Central memory CD4-positive, alpha-beta T cell (primary cell): ENCODE results near the gene PTPRM.
"Not testable (repeated sequence)": the region's sequence is repeated elsewhere in the genome, so short reads cannot be mapped to it uniquely, and the experiment has no call there.

Experiments
- DNase-seq: peaks from one replicate; pipeline ENCODE4 v3.0.0; 2022

Gene PTPRM

DNA sequence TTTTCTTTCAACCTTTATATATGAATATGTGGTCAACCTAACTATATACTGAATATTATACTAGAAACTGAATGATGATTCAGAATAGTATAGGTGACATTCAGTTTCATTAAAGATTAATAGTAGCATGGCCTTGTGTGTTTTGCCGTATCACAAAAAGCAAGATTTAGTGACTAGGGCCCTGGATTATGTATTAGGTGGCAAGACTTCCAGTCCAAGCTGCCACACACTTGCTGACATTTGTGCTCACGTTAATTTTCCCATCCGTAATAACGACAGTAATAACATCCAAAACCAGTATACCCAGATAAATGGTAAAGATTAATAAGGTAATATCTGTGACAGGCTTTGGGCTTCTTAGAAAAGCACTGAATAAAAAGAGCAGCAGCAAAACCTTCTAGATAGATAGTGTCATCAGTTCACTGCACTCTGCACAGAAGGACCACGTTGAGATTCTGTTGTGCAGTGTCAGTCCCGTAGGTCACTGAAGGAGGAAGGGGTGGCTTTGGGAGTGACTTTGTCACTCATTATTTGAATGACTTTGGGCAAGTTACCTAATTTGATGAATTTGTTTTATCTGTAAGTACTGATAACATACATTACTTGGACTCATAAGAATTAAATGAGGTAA lies 451.7 kb downstream of the PTPRM start:
- no peak for DNase-seq

DNA sequence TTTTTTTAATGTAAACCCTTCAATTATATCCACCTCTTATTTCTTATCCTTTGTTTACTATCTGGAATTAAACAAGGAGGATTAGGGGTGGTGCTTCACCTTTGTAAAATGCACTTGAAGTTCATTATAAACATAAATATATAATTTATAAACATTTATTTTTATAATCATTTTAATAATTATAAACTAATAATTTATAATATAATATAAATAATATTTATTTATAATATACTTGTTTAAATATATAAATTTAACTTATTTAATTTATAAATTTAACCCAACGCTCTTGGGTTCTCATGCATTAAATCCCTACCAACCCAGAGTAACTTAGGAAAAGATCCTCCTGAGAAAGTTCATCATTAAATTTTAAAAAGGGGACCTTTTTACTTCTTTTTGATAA lies 452.5 kb downstream of the PTPRM start:
- no peak for DNase-seq

DNA sequence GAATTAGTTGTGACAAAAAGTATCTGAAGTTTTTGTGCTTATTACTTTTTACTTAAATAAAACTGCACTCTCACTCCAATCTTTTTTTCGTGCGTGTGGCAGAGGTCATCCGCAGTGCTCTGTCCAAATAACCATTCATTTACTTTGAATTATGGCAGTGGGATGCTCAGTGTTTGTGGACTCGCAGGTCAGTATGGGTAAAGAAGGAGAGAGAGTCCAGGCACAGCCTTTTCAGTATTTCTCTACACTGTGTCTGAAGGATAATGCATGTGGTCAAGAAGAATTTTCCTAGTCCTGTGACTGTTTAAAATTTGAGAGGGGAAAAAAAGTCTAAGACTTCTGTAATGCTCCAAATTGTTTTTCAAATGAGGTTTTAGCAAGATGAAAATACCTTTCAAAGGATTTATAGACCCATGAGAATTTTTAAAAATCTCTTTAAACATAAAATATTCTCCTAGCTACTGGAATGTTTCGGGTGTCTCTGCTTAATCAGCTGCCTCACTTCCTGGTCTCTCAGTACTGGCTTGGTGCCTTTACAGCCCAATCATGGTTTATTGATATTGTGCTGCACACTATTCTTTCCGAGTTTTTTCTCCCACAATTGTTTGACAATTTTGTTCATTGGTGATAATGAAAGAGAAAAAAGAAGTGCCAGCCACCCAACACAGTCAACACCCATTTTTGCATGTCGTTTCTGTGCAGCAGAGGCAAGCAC lies 453.2 kb downstream of the PTPRM start:
- no peak for DNase-seq

DNA sequence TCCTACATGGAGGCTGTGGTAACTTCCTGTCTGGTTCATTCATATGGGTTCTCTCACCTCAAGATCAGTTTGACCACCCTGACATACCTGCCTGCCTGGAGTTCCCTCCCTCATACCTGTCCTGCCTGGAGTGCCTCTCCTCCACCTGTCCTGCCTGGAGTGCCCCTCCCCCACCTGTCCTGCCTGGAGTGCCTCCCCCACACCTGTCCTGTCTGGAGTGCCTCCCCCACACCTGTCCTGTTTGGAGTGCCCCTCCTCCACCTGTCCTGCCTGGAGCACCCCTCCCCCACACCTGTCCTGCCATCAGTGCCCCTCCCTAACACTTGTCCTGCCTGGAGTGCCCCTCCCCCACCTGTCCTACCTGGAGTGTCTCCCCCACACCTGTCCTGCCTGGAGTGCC lies 461.9 kb downstream of the PTPRM start:
- no peak for DNase-seq

DNA sequence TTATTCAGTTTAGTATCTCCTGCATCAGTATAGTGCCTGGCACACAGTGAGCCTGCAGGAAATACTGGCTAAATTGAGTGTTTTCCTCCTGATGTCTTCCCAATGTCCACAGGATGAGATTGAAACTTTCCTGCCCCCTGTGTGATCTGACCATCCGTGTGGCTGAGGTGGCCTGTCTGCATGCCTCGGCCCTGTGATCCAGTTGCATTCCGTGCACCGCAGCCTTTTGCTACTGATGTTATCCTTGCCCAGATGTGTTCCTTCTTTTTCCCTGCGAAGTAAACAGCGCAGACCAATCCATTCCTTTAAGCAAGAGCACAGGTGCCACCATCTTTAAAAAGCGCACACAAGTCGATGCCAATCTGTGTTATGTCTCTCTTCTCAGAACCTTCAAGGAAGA lies 462.6 kb downstream of the PTPRM start:
- DNase-seq = no peak

DNA sequence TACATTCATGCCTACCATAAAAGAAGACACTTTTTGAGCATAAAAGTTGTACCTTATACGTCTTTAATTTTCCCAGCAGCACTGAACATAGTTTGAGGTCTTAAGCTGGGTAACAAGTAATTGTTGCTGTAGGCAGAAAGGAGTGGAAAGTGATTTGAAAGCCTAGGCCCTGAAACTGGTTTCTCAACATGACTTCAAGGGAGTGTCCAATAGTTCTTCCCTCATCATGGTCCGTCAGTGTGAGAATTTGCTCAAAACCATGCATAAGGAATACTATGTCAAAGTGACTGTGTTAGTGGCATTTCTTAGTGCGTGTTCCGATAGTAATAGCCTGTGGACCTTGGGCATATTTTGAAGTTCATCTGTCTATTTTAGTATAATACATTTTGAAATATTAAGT lies 463.1 kb downstream of the PTPRM start:
- no peak for DNase-seq

DNA sequence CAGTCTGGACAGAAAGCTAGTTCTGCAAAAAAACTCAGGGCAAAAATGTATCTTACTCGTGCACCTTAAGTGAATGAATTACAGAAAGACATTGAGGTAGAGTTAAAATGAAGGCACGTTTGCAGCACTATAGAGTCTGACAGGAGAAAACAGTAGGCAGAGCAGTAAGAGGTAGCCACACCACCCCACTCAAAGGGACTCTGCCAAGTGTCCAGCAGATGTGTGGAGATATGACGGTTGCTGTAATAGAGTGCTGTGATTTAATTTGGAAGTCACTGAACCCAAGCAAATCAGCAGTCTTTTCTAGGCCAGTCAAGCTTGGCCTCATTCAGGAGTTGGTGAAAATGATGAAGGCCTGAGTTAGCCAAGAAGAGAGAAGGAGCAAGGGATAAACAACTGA lies 464.4 kb downstream of the PTPRM start:
- no peak for DNase-seq

DNA sequence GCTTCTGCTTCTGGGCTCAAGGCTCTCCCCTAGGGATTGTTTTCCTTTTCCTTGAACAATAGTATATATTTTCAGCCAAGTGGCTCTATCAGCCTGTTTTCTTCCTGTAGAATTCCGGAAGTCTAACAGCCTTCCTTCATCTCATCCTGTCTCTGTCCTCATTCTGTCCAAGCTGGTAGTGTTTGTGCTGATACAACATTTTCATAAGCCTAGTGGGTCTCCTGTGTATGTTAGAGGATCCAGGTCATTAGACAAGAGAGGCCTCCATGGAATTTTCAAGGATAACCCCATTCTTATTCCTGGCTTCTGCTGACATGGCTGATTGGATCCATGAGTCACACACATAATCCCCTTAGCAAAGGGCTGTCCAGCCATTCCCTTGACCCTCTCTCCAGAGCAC lies 467.6 kb downstream of the PTPRM start:
- DNase-seq = no peak

DNA sequence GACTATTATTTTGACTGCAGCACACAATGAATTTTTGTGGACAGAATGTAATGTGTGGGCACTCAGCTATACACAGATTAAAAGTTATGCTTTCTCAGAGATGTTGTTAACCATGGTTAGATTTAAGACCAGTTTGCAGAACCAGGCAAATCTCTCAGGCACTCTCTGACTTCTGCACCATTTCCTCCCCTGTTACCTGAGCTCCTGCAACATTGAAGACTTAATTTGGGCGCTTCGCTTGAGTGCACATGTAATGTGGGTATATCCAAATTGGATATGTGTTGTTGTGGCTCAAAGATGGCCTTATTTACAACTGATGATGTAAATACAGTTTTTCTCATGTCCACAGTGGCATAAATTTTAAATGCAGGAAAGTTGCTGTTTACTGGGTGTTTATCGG lies 469.4 kb downstream of the PTPRM start:
- no peak for DNase-seq

DNA sequence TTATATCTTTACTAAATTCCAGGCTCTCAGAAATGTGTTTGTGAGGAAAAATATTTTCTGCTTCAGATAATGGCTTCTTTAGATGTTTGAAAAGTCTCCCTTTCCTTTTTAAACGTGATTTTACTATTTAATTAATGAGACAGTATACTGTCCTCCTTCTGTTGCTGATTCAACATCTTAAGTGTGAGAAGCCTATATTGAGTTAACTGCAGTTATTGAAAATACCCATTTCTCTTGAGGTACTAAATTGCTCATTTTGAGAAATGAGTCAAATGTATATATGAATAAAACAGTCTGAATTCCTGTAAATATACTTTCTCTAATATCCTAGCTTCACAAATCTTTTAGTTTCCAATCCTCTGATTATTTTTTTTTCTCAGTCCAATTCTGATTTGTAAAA lies 470.2 kb downstream of the PTPRM start:
- DNase-seq = no peak

DNA sequence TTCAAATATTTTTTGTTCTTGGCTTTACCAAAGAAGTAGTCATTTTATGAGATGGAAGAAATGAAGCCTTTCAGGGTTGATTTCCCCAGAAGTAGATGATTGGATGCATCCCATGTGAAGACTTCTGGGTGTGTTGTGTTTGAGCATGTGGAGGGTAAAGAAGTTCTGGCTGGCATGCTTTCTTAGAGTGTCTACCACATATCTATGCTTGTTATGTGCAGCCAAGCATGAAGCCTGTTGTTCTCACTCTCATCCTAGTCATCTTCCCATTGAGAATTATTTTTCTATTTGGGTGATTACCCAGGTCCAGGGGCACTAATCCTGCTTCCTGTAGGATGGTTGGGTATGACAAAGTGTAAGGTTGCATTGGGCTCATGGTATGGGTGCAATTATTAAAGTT lies 472.9 kb downstream of the PTPRM start:
- no peak for DNase-seq

DNA sequence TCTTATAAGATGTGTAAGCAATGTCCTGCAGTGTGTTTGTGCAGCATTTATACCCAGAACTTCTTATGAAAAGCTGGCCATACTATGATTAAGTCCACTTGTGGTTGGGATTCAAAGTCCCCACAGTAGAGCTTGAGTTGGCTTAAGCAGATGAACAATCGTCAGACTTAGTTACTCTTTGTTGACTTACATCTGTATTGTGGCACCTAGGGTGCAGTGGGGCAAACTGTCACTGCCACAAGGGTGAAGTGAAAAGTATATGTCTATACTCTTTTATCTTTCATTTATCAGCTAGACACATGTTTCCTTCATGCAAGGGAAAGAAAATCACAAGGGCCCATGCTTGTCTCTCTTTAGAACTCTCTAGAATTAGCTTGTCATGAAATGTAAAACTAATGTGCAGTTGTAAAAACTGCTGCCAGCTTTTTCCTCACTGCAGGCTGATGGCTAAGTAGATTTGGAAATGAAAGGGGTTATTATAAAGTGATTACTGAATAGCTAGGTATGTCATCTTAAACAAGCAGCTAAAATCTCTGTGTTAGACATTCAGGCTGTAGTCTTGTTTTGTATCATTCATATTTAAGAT lies 474.5 kb downstream of the PTPRM start:
- no peak for DNase-seq

DNA sequence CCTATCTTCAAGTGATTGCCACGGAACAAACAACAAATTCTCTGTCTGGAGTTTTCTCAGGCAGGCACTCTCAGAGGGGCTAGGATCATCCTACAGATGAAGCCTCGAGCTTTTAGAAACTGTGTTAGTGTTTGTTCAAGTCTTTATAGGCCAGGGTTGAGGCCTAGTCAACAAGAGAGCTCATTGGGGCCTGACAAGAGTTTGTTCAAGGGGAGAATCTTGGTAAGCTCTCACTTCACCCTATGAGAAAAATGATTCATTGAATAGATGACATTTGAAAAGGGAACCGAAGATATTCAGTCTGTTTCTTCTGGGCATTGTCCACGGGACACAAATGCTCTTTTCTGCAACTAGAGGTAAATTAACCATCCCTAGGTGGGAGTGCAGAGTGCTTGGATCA lies 476.9 kb downstream of the PTPRM start:
- no peak for DNase-seq

DNA sequence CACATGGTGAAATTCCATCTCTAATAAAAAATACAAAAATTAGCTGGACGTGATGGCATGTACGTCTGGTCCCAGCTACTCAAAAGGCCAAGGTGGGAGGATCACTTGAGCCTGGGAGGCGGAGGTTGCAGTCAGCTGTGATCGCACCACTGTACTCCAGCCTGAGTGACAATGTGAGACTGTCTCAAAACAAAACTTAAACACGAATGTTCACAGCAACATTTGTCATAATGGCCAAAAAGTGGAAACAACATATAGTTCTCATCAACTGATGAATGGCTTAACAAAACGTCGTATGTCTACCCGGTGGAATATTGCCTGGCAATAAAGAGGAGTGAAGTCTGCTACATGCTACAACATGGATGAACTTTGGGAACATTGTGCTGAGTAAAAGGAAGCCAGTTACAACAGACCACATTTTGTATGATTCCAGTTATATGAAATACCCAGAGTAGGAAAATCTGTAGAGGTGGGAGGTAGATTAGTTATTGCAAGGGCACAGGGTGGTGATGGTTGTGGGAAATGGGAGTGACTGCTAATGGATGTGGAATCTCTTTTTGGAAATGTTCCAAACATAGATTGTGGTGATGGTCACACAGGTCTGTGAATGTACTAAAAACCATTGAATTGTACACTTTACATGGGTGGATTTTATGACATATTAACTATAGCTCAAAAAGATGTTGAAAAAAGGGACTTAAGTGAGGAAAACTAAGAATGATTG lies 478.2 kb downstream of the PTPRM start:
- no peak for DNase-seq

DNA sequence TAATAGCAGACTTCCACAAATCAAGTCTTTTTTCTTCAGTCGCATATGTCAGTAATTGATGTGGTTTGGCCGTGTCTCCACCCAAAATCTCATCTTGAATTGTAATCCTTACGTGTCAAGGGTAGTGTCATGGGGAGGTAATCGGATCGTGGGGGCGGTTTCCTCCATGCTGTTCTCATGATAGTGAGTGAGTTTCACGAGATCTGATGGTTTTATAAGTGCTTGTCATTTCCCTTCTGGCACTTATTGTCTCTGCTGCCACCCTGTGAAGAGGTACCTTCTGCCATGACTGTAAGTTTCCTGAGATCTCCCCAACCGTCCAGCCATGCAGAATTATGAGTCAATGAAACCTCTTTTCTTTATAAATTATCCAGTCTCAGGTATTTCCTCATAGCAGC lies 478.8 kb downstream of the PTPRM start:
- peak; percentile 21 for DNase-seq

DNA sequence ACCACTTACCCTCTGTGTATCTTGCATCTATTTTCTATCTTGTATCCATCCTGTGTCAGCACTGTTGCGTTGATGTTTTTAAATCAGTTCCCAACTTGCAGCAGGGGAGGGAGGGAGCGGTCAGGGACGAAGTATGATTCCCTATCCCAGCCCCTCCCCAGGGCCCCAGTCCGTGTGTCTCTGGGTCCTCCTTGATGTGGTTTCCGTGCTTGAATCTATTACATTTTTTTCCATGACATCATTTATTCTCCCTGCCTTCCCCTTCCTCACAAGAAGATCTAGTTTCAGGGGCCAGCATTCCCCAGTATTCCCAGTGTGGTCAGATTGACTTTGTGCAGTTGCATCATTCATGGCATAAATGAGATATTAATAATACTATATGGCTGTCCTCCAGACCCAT lies 479.3 kb downstream of the PTPRM start:
- DNase-seq = no peak

DNA sequence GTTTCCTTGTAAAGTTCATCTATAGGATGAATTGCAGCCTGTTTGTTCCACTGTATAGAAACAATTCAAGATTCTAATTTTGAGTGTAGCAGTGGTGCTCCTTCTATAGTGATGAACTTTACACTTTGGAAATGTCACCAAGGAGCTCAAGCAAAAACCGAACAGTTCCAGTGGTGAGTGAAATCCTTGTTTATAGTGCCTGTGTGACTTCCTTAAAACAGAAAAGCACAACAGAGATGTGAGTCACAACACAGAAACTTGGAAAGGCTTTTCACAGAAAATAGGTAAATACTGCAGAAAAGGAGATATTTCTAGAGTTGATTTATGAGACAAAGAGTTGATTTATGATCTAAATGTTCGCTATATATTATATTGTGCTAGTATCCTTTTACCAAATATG lies 482.0 kb downstream of the PTPRM start:
- DNase-seq = no peak

DNA sequence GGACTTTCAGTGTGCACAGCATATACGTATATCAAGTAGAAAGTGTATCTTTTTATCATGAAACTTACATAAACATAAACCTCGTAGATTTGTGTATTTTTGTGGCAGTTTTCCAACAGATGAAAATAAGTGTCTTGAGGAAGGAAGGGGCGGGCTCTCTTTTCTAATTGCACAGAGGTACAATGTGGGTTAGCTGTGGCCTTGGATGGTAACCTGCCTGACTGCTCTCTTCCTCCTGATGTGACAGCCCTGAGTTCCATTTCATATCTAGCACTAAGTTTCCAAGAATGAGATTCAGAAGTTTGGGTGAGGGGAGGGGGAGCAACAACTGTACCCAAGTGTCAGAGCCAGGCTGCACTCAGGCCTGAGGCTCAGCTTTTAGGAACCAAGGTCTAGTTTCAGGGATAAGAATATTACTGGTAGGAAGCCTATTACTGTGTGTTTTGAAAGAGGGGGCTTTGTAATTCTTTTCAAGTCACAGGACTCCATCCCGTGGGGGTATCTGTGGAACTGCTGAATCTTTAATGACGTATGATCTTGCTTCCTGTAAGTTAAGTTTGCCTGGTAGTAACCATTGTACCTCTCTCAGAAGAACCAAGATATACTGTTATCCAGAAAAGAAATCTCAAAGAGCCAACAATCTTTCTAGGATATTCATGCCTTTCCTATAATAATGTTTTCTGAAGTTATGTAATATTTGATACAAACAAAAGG lies 483.7 kb downstream of the PTPRM start:
- DNase-seq = no peak

DNA sequence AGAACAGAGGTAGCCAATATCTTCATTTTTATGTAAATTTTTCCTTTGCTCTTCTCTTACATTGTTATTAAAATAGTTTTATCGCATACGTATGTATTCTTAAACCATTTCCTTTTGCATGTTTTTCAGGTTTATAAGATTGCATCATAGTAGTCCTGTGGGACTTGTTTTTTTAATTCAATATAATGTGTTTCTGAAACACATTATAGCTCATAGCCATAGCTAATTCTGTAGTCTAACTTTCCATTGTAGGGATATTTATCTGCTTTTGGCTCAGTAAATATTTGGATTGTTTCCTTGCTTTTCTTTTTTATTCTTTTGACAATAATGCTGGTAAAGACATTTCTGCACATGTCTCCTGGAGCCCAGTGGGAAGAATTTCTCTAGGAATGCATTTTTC lies 484.3 kb downstream of the PTPRM start:
- no peak for DNase-seq

DNA sequence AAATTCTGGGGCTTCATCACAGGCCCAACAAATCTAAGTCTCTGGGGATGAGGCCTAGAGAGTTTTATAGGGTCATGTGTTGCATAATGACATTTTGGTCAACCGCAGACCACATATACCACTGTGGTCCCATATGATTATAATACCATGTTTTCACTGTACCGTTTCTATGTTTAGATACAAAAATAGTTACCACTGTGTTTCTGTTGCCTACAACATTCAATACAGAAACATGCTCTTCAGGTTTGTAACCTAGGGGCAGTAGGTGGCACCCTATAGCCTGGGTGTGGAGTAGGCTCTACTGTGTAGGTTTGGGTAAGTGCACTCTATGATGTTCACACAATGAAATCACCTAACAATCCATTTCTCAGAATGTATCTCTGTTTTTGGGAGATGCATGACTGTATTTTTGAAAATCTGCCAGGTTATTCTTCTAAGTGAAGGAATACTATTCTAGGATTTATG lies 485.2 kb downstream of the PTPRM start:
- DNase-seq = peak; percentile 27

DNA sequence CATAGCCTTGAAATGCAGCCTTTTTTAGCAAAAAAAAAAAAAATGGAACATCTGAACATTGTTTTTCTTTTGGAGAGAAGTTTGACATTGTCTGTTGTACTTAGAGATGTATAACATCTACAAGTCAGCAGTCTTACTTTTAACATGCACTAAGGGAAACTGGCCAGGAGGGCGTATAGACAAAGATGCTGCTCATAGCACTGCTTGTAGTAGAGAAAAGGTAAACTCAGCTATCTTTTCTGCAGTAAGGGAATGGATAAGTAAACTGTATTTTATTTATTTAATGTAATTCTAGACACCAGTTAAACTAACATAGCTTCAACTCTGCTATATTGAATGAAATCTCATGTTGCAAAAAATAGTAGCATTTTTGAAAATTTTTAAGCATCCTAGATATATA lies 489.6 kb downstream of the PTPRM start:
- DNase-seq = no peak

DNA sequence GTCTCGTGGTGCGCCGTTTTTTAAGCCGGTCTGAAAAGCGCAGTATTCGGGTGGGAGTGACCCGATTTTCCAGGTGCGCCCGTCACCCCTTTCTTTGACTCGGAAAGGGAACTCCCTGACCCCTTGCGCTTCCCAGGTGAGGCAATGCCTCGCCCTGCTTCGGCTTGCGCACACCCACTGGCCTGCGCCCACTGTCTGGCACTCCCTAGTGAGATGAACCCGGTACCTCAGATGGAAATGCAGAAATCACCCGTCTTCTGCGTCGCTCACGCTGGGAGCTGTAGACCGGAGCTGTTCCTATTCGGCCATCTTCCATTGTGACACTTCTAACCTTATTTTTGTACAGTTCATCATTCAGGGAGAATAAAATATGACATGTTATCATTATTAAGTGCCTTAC lies 496.0 kb downstream of the PTPRM start:
- not testable (repeated sequence) for DNase-seq

DNA sequence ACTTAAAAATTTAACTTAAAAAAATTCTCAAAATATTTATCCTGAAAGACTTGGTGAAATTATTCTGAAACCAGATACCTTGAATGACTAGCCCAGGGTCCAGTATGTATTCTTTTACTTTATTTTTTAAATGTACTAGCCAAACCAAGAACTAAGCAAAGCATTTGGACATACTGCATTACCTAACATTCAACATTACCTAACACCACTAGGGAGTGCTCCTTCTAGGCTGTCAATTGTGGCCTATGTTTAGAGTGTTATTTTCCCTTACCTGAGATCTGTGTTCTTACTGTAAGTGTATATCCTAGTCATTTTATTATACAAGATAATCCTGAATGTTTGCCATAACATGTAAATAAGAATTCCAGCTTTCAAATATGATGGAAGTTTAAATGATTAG lies 496.6 kb downstream of the PTPRM start:
- DNase-seq = no peak
